RWPE1 (cell line): ENCODE data around the gene PPP1CA.

Source experiments
- CTCF ChIA-PET: fragments of 350-600 bp; sonication (Branson Sonifier 250); formaldehyde crosslinking; extraction: SDS; loops from one replicate; lab custom pipeline; 2021; lab: Yijun Ruan, JAX
- POLR2A ChIA-PET: fragments of 400-600 bp; formaldehyde crosslinking; extraction: SDS; loops from one replicate; lab custom pipeline; 2020; ENCODE audit warnings: antibody characterized with exemption; ENCODE audit not compliant: low non-redundant PET; lab: Yijun Ruan, JAX
- DNase-seq: peaks from one replicate; pipeline ENCODE4 v3.0.0; 2012; ENCODE audit warnings: low spot score
- H3K27ac ChIP-seq: fragments of 450-650 bp; 2 replicates; pipeline ENCODE4 v1.5.1; 2017
- CTCF ChIP-seq: fragments of 450-650 bp; conservative IDR thresholded peaks from 2 replicates; pipeline ENCODE4 v1.5.1; 2017; ENCODE audit warnings: low read depth, mild to moderate bottlenecking

PPP1CA gene

DNA sequence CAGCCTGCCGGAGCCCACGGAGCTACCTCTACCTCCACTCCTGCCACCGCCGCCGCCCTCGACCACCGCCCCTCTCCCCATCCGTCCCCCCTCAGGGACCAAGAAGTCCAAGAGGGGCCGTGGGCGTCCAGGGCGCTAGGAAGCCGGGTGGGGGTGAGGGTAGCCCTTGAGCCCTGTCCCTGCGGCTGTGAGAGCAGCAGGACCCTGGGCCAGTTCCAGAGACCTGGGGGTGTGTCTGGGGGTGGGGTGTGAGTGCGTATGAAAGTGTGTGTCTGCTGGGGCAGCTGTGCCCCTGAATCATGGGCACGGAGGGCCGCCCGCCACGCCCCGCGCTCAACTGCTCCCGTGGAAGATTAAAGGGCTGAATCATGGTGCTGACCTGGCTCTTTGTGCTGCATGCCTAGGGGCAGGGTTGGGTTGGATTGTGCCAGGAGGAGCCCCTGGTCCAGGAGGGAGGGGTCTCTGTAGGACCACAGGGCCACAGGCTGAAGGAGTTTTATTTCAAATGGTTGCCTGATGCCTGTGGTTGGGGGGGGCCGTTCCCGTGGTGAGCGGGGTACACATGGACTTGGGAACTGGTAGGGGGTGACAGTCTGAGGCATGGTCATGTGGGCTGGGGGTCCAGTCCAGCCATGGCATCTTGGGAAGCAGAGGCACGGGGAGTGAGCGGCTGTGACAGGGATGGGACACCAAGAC, 33.5 kb upstream of the PPP1CA start:
- POLR2A ChIA-PET, result no interaction called here
- no peak for TF ChIP-seq CTCF
- peak overlapping the region; percentile 87 for H3K27ac ChIP-seq
- CTCF ChIA-PET, result no interaction called here
- no peak for DNase-seq

DNA sequence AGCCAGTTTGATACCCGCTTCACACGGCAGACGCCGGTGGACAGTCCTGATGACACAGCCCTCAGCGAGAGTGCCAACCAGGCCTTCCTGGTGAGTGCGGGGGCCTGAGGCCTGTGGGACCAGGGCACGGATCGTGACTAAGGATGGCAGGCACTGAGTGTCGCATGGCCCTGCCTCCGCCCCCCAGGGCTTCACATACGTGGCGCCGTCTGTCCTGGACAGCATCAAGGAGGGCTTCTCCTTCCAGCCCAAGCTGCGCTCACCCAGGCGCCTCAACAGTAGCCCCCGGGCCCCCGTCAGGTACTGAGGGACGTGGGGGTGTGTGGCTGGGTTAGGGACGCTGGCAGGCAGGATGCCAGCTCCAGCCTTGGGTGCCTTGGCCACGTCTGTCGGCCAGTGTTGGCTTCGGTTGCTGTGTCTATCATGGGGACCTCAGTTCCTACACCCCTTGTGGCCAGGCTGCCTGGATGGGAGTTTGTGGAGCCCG, 32.8 kb upstream of the PPP1CA start:
- POLR2A ChIA-PET, result no interaction called here
- peak overlapping the region; percentile 87 for H3K27ac ChIP-seq
- no peak for TF ChIP-seq CTCF

GRCh38 chr11:67433536-67434394, 32.1 kb upstream of the PPP1CA start:
- CTCF ChIA-PET, result interaction anchor here (0.5 to 0.6 kb wide), 2 partner anchors 10 to 33 kb away, joined by 3 to 4 read pairs; no protein-coding TSS in a partner anchor
- H3K27ac ChIP-seq, result peak overlapping the region; percentile 87
- no peak for DNase-seq
- POLR2A ChIA-PET, result interaction anchor here (0.5 kb wide), 1 partner anchor 16 kb away, joined by 5 read pairs; no protein-coding TSS in a partner anchor
- TF ChIP-seq CTCF, result no peak

More for the DNA sequence above, 32.8 kb upstream of the PPP1CA start:
- DNase-seq, result no peak
- CTCF ChIA-PET, result no interaction called here

GRCh38 chr11:67432655-67433349, 31.1 kb upstream of the PPP1CA start:
- ChIA-PET CTCF (interaction anchor here (0.5 to 0.6 kb wide), 2 partner anchors 11 to 32 kb away, joined by 3 to 4 read pairs; no protein-coding TSS in a partner anchor), POLR2A (no interaction called here)
- no peak for TF ChIP-seq CTCF
- no peak for DNase-seq
- H3K27ac ChIP-seq, result peak overlapping the region; percentile 87

GRCh38 chr11:67431346-67432249, 29.9 kb upstream of the PPP1CA start:
- ChIA-PET CTCF (interaction anchor here (0.7 kb wide), 1 partner anchor 8 kb away, joined by 4 read pairs; no protein-coding TSS in a partner anchor), POLR2A (interaction anchor here (0.6 kb wide), 1 partner anchor 12 kb away, joined by 3 read pairs; the partner anchor contains the start of gene CORO1B)
- no peak for TF ChIP-seq CTCF

More at GRCh38 chr11:67431346-67432249, 29.9 kb upstream of the PPP1CA start:
- no peak for DNase-seq
- peak overlapping the region; percentile 87; the same call in 1 of the 2 replicates for H3K27ac ChIP-seq
